Uterus (tissue), 4 donors: Measurements from ENCODE around the gene BCDIN3D. TPM values are rescaled to one million over a fixed set of nuclear protein-coding genes. Genes with fewer than 3 reads are reported as not detected.

Source experiments
- DNase-seq, 2 donors: peaks; one replicate each; pipeline ENCODE4 v3.0.0-alpha.2; 2019 to 2020
- H3K27ac ChIP-seq, 2 donors: fragments of 200-600 bp; sonication (generic); 1 replicate in 1 of 2; 2 replicates in 1 of 2; pipeline ENCODE4 v1.5.1; 2016 to 2018
- H3K27me3 ChIP-seq, 2 donors: fragments of 200-600 bp; sonication (generic); one replicate each; pipeline ENCODE4 v1.5.1; 2018 to 2019; ENCODE audit warnings: control low read depth in 1 of 2
- H3K36me3 ChIP-seq, 2 donors: fragments of 200-600 bp; sonication (generic); one replicate each; pipeline ENCODE4 v1.5.1; 2019; ENCODE audit warnings: control low read depth in 1 of 2
- H3K4me1 ChIP-seq, 2 donors: fragments of 200-600 bp; sonication (generic); one replicate each; pipeline ENCODE4 v1.5.1; 2018 to 2019; ENCODE audit warnings: control low read depth in 1 of 2
- H3K4me3 ChIP-seq, 2 donors: fragments of 200-600 bp; sonication (generic); 1 replicate in 1 of 2; 2 replicates in 1 of 2; pipeline ENCODE4 v1.5.1; 2018 to 2019; ENCODE audit warnings: mild to moderate bottlenecking in 1 of 2
- H3K9me3 ChIP-seq, 2 donors: fragments of 200-600 bp; sonication (generic); one replicate each; pipeline ENCODE4 v1.5.1; 2019; ENCODE audit warnings: control low read depth in 1 of 2
- POLR2A ChIP-seq, 2 donors: fragments of 450-650 bp; IDR thresholded peaks; one replicate each; pipeline ENCODE4 v1.6.1; 2016; ENCODE audit warnings: antibody characterized with exemption in 2 of 2, mild to moderate bottlenecking in 1 of 2, moderate library complexity in 1 of 2
- intact Hi-C: fragments of 100-400 bp; cut with DNase I; formaldehyde crosslinking; loops from one replicate; pipeline ENCODE4 v1.15.1; 2023; ENCODE audit warnings: low total_unique reads
- total RNA-seq, 4 donors: library from RNA; depleted of rRNA in 3 of 4; stranded (reverse); fragments of >200 nt in 3 of 4; gene quantifications; one replicate each; pipeline versions ENCODE4 v1.1.0 to v1.2.4, GENCODE V29; 2014 to 2023
- TF ChIP-seq, protein P1 (sequence below), 4 experiments: fragments of 200-600 bp in 2 of 4; fragments of 450-650 bp in 2 of 4; sonication (generic) in 2 of 4; IDR thresholded peaks; one replicate each; pipeline ENCODE4 v1.5.1; 2016 to 2019; ENCODE audit warnings: antibody characterized with exemption in 4 of 4, mild to moderate bottlenecking in 2 of 4, moderate library complexity in 1 of 4
- donor health status: DM: yes; HTN: yes; CAD: no.

The BCDIN3D gene
- total RNA-seq, 4 donors from 2014 or later = 2.1 to 7.2 (median 2.7) TPM

DNA sequence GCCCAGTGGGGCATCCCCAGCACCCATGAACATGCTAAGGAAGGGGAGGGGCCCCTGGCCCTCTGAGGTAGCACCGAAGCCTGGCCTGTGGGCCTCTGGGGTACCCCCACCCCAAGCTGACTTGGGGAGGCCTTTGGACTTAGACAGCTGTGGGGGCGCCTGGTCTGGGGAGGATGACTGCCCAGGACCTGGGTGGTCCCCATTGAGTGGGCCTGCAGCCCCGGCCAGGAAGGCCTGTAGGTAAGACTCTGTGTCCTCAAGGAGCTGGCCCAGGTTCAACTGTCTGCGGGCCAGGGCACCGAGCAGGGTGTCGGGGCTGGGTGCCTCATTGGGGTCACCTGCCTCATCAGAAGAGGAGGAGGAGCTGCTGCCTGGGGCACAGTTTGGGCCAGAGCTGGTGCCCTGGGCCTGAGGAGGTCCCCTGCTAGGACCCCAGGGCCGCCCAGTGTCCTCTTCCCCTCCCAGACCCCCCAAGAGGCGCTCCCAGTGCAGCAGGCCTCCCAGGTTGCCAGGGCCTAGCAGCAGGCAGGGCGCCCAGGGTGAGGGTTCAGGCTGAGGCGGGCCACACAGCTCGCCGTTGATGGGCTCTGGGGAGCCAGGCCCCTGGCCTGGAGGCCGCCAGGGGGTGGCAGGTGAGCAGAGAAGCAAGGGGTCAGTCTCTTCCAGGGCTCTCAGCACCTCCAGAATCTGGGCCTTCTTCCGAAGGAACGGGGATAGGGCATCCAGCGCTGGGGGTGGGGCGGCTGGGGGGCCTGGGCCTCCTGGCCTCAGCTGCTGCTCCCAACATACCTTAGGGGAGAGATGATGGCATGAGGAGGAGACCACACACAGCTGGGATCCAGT, 46.1 kb downstream of the BCDIN3D start:
- intact Hi-C loops = no loop called here
- no peaks in the 10 kb centered on the region for H3K36me3 ChIP-seq
- H3K27me3 ChIP-seq = no peaks in the 10 kb centered on the region
- no peaks in the 10 kb centered on the region for H3K9me3 ChIP-seq
- H3K27ac ChIP-seq = no peak overlapping the region
- TF ChIP-seq, protein P1, sequence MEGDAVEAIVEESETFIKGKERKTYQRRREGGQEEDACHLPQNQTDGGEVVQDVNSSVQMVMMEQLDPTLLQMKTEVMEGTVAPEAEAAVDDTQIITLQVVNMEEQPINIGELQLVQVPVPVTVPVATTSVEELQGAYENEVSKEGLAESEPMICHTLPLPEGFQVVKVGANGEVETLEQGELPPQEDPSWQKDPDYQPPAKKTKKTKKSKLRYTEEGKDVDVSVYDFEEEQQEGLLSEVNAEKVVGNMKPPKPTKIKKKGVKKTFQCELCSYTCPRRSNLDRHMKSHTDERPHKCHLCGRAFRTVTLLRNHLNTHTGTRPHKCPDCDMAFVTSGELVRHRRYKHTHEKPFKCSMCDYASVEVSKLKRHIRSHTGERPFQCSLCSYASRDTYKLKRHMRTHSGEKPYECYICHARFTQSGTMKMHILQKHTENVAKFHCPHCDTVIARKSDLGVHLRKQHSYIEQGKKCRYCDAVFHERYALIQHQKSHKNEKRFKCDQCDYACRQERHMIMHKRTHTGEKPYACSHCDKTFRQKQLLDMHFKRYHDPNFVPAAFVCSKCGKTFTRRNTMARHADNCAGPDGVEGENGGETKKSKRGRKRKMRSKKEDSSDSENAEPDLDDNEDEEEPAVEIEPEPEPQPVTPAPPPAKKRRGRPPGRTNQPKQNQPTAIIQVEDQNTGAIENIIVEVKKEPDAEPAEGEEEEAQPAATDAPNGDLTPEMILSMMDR (IDR thresholded peaks at IDR 0.05) = no peak
- no peak for TF ChIP-seq POLR2A (IDR thresholded peaks at IDR 0.05)
- no peaks in the 10 kb centered on the region for H3K4me1 ChIP-seq
- no peak overlapping the region for H3K4me3 ChIP-seq
- DNase-seq = no peak

DNA sequence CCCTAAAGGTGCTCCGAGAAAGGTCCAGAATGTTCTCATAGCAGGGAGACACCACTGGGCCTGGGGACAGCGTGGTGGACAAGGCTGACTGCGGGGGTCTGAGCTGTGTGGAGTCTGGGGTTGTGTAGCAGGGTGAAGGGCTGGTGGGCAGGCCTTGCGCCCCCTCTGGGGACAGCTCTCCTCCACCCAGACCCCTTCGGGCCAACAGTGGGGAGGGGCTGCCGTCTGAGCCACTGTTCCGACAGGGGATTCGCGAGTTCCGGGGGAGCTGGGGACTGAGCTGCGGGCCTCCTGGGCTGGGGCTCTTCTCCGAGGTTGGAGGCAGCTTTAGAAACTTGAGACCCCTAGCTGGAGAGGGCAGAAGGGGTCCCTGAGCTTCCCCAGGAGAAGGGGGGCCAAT, 46.8 kb downstream of the BCDIN3D start:
- H3K36me3 ChIP-seq = no peaks in the 10 kb centered on the region
- intact Hi-C loops = no loop called here
- no peaks in the 10 kb centered on the region for H3K9me3 ChIP-seq
- no peaks in the 10 kb centered on the region for H3K4me1 ChIP-seq
- H3K4me3 ChIP-seq = no peak overlapping the region
- H3K27ac ChIP-seq = no peak overlapping the region
- no peaks in the 10 kb centered on the region for H3K27me3 ChIP-seq
- TF ChIP-seq POLR2A (IDR thresholded peaks at IDR 0.05) = no peak
- TF ChIP-seq, protein P1 (IDR thresholded peaks at IDR 0.05) = no peak
- DNase-seq = no peak

DNA sequence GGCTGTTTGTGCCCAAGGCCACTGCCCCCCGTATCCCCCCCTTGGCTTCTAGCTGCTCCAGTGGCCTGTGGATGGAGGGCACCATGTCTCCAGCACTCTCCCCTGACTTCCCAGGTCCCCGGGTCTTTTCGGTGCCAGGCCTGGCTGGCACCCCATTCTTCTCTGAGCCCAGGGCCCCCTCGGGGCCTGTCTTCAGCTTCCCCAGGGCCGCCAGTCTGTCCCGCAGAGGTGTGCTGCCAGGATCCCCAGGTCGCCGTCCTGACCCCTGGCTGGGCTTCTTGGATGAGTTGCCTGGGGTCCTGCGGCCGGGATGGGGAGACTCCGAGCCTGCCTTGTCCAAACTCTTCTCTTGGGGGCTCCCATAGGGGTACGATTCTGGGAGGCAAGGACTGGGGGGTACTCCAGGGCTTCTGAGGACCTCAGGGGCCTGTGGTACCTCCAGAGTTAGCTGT, 47.2 kb downstream of the BCDIN3D start:
- H3K4me3 ChIP-seq = no peak overlapping the region
- no peak for DNase-seq
- TF ChIP-seq POLR2A (IDR thresholded peaks at IDR 0.05) = no peak
- TF ChIP-seq, protein P1 (IDR thresholded peaks at IDR 0.05) = no peak
- no peaks in the 10 kb centered on the region for H3K27me3 ChIP-seq
- no peaks in the 10 kb centered on the region for H3K4me1 ChIP-seq
- no peak overlapping the region for H3K27ac ChIP-seq
- intact Hi-C loops = no loop called here
- no peaks in the 10 kb centered on the region for H3K9me3 ChIP-seq
- H3K36me3 ChIP-seq = no peaks in the 10 kb centered on the region

DNA sequence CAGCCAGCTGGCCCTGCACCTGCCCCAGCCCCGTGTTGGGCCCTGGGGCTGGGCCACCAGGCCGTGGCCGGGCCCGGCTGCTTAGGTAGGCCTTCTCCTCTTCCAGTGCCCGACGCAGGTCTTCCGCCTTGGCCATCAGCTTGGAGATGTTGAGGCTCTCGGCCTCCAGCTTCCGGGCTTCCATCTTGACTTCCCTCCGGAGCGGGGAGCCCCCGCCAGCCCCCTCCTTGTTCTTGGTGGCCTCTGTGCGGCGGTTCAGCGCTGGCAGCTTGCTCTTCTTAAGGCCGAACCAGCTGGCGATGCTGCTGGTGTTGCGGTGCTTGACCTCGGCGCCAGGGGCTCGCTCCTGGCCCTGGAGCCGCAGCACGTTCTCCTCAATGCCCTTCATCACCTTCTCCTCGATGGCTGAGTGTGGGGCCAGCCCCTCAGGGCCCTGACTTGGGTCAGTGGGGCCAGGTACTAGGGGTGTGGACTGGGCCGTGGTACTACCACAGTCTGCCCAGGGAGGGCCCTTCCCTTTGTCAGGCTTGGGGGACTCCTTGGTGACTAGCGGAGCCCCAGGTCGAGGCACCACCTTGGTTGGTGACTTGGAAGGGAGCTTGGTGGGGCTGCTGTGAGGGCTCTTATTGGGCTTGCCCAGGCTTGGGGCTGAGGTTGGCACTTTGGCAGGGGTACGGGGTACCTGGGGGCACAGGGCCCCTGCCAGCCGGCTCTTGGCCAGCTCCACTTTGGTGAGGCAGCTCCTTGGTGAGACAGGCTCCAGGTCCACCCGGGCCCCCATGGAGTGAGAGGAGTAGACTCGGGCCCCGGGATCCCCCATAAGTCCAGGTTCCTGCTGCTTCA, 47.9 kb downstream of the BCDIN3D start:
- Histone ChIP-seq H3K4me1 (no peaks in the 10 kb centered on the region), H3K9me3 (no peaks in the 10 kb centered on the region), H3K36me3 (no peaks in the 10 kb centered on the region), H3K27ac (no peak overlapping the region), H3K27me3 (no peaks in the 10 kb centered on the region), H3K4me3 (no peak overlapping the region)
- no peak for TF ChIP-seq POLR2A (IDR thresholded peaks at IDR 0.05)
- TF ChIP-seq, protein P1 (IDR thresholded peaks at IDR 0.05) = no peak
- intact Hi-C loops = no loop called here
- DNase-seq = no peak

DNA sequence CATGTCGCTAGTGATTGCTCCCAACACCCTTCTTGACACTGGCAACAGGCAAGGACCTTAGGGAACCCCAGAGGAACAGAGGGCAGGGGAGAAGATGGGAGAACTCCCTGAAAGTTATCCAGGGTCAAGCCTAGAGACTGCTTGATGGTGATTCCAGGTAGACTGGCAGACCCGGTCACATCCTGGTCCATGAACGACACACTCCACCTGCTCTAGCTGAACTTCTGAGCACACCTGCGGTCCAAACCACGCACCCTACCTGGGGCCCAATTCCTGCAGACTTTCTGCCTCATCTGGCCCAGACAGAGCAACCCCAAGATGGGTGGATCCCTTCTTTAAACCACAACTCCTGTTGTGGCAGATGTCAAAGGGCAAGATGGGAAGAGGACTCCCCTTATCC, 48.9 kb downstream of the BCDIN3D start:
- TF ChIP-seq, protein P1 (IDR thresholded peaks at IDR 0.05) = no peak
- DNase-seq = no peak

More for the DNA sequence above, 48.9 kb downstream of the BCDIN3D start:
- no peaks in the 10 kb centered on the region for H3K27me3 ChIP-seq
- no peak overlapping the region for H3K27ac ChIP-seq
- H3K9me3 ChIP-seq = no peaks in the 10 kb centered on the region
- H3K4me1 ChIP-seq = no peaks in the 10 kb centered on the region
- intact Hi-C loops = no loop called here
- no peaks in the 10 kb centered on the region for H3K36me3 ChIP-seq
- H3K4me3 ChIP-seq = no peak overlapping the region
